Measurements from ENCODE around the gene PDE10A.
"Not testable (repeated sequence)": the region's sequence is repeated elsewhere in the genome, so short reads cannot be mapped to it uniquely, and the experiment has no call there.

PDE10A gene

DNA sequence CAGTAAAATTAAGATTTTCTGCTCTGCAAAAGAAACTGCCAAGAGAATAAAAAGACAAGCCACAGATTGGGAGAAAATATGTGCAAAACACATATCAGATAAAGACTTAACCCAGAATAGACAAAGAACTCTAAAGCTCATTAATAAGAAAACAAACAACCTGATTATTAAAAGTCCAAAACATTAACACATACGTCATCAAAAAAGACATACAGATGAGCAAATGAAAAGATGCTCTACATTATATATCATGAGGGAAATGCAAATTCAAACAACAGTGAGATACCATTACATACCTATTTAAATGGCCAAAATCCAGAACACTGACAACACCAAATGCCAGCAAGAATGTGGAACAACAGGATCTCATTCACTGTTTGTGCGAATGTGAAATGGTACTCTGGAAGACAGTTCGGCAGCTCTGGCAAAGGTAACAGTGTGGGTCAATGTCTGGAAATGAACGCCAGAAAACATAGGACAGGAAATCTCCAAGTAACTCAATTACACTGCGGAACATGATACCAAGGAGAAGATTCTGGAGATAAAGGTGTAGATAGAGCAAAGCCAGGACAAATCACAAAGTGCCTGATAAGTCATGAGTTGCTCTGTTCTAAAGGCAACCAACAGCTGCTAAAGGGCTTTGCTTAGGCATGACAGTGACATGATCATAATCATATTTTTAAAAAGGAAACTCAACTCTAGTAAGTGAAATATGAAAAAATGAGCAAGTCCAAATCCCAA, 96.8 kb downstream of the PDE10A start:
- Histone ChIP-seq H3K36me3 (no peaks in the 10 kb centered on the region), H3K27me3 (no peaks in the 10 kb centered on the region), H3K9me3 (replicated peaks in 1 of 11) (no peaks in the 10 kb centered on the region; a peak in 1 of 22 replicates), H3K4me2 (no peak overlapping the region), H4K20me1 (no peaks in the 10 kb centered on the region), H3K27ac (no peak overlapping the region), H3K9ac (no peak overlapping the region), H3K4me3 (no peak overlapping the region), H3K4me1 (peaks cover 0 to 8% (median 4%) of the 10 kb centered on the region in 10 experiments; a peak in 13 of 20 replicates)
- no peak for TF ChIP-seq Cebpa-rat (IDR thresholded peaks at IDR 0.05)

GRCh38 chr6:165562421-165563090, 100.5 kb downstream of the PDE10A start:
- Histone ChIP-seq H3K9me3 (replicated peaks in 1 of 11) (peaks cover 9 to 21% (median 14%) of the 10 kb centered on the region in 11 experiments; a peak in 21 of 22 replicates), H3K9ac (no peak overlapping the region), H3K4me3 (no peak overlapping the region), H3K36me3 (no peaks in the 10 kb centered on the region), H3K27me3 (no peaks in the 10 kb centered on the region), H3K4me2 (no peak overlapping the region), H3K4me1 (no peaks in the 10 kb centered on the region), H4K20me1 (no peaks in the 10 kb centered on the region), H3K27ac (no peak overlapping the region)
- TF ChIP-seq Cebpa-rat (IDR thresholded peaks at IDR 0.05), result no peak

GRCh38 chr6:165559632-165560031, 103.4 kb downstream of the PDE10A start:
- peaks cover 9 to 21% (median 14%) of the 10 kb centered on the region in 11 experiments; a peak in 21 of 22 replicates for H3K9me3 ChIP-seq (replicated peaks in 1 of 11)
- no peak overlapping the region for H3K27ac ChIP-seq
- no peaks in the 10 kb centered on the region for H4K20me1 ChIP-seq
- H3K9ac ChIP-seq, result no peak overlapping the region
- no peak overlapping the region for H3K4me2 ChIP-seq
- TF ChIP-seq Cebpa-rat (IDR thresholded peaks at IDR 0.05), result no peak
- H3K27me3 ChIP-seq, result no peaks in the 10 kb centered on the region
- no peaks in the 10 kb centered on the region for H3K4me1 ChIP-seq
- H3K4me3 ChIP-seq, result no peak overlapping the region
- no peaks in the 10 kb centered on the region for H3K36me3 ChIP-seq

DNA sequence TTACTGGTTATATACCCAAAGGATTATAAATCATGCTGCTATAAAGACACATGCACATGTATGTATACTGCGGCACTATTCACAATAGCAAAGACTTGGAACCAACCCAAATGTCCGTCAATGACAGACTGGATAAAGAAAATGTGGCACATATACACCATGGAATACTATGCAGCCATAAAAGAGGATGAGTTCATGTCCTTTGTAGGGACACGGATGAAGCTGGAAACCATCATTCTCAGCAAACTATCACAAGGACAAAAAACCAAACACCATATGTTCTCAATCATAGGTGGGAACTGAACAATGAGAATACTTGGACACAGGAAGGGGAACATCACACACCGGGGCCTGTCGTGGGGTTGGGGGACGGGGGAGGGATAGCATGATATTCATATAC, 104.9 kb downstream of the PDE10A start:
- H3K9ac ChIP-seq, H3K4me2 ChIP-seq, H3K4me3 ChIP-seq: not testable (repeated sequence)

DNA sequence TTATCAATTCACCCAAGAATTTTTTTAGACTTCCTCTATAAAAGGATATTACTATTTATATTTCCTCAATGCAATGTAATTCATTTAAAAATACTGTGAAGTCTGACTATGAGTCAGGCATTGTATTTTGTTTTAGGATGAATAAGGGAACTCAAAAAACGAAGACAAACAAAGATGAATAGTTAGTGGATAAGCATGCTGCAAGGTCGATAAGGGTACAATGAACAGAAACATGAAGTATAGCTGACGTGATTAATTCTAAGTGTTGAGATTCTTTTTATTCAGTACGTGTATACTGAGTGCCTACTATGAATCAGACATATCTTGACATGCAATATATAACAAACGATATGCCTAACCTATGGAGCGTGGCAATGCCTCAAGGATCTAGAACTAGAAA, 105.4 kb downstream of the PDE10A start:
- no peak overlapping the region for H3K9ac ChIP-seq
- no peak for TF ChIP-seq Cebpa-rat (IDR thresholded peaks at IDR 0.05)
- H3K27me3 ChIP-seq, result no peaks in the 10 kb centered on the region
- H3K9me3 ChIP-seq (replicated peaks in 1 of 11), result peaks cover 9 to 21% (median 14%) of the 10 kb centered on the region in 11 experiments; a peak in 21 of 22 replicates
- H3K36me3 ChIP-seq, result no peaks in the 10 kb centered on the region
- no peaks in the 10 kb centered on the region for H4K20me1 ChIP-seq
- H3K4me1 ChIP-seq, result no peaks in the 10 kb centered on the region
- H3K4me3 ChIP-seq, result no peak overlapping the region
- H3K4me2 ChIP-seq, result no peak overlapping the region
- H3K27ac ChIP-seq, result no peak overlapping the region

More for the DNA sequence above, 104.9 kb downstream of the PDE10A start:
- H4K20me1 ChIP-seq, H3K4me1 ChIP-seq, H3K27ac ChIP-seq, H3K36me3 ChIP-seq, H3K27me3 ChIP-seq: not testable (repeated sequence)
- peaks cover 9 to 21% (median 14%) of the 10 kb centered on the region in 11 experiments; a peak in 21 of 22 replicates for H3K9me3 ChIP-seq (replicated peaks in 1 of 11)

GRCh38 chr6:165556116-165556843, 106.8 kb downstream of the PDE10A start:
- H3K4me2 ChIP-seq, result no peak overlapping the region
- no peak overlapping the region for H3K27ac ChIP-seq
- no peaks in the 10 kb centered on the region for H3K4me1 ChIP-seq
- no peaks in the 10 kb centered on the region for H3K36me3 ChIP-seq
- H3K4me3 ChIP-seq, result no peak overlapping the region
- no peaks in the 10 kb centered on the region for H4K20me1 ChIP-seq
- peaks cover 9 to 21% (median 14%) of the 10 kb centered on the region in 11 experiments; a peak in 21 of 22 replicates for H3K9me3 ChIP-seq (replicated peaks in 1 of 11)
- no peaks in the 10 kb centered on the region for H3K27me3 ChIP-seq
- TF ChIP-seq Cebpa-rat (IDR thresholded peaks at IDR 0.05), result no peak
- no peak overlapping the region for H3K9ac ChIP-seq

DNA sequence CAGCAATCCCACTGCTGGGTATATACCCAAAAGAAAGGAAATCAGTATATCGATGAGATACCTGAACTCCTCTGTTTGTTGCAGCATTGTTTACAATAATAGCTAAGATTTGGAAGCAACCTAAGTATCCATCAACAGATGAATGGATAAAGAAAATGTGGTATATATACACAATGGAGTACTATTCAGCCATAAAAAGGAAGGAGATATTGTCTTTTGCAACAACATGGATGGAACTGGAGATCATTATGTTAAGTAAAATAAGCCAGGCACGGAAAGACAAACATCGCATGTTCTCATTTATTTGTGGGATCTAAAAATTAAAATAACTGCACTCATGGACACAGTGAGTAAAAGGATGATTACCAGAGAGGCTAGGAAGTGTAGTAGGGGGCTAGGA, 108.4 kb downstream of the PDE10A start:
- not testable (repeated sequence) for H3K4me1 ChIP-seq, H3K27ac ChIP-seq, H3K27me3 ChIP-seq, H3K4me2 ChIP-seq, H3K4me3 ChIP-seq, H3K36me3 ChIP-seq, H4K20me1 ChIP-seq, H3K9ac ChIP-seq
- H3K9me3 ChIP-seq (replicated peaks in 1 of 11), result peaks cover 2 to 11% (median 7%) of the 10 kb centered on the region in 11 experiments; a peak in 21 of 22 replicates

- no peak for TF ChIP-seq Cebpa-rat (IDR thresholded peaks at IDR 0.05)
- Histone ChIP-seq H3K9ac (no peak overlapping the region), H3K4me2 (no peak overlapping the region), H3K27ac (no peak overlapping the region), H3K27me3 (no peaks in the 10 kb centered on the region), H3K4me3 (no peak overlapping the region), H3K4me1 (no peaks in the 10 kb centered on the region), H3K36me3 (no peaks in the 10 kb centered on the region), H4K20me1 (no peaks in the 10 kb centered on the region), H3K9me3 (replicated peaks in 1 of 11) (no peaks in the 10 kb centered on the region)
Measured at GRCh38 chr6:165552248-165552736, 110.7 kb downstream of the PDE10A start.

GRCh38 chr6:165551828-165552227, 111.2 kb downstream of the PDE10A start:
- Histone ChIP-seq H3K4me2 (no peak overlapping the region), H4K20me1 (no peaks in the 10 kb centered on the region), H3K9ac (no peak overlapping the region), H3K9me3 (replicated peaks in 1 of 11) (no peaks in the 10 kb centered on the region), H3K27ac (no peak overlapping the region), H3K4me3 (no peak overlapping the region), H3K36me3 (no peaks in the 10 kb centered on the region), H3K4me1 (no peaks in the 10 kb centered on the region), H3K27me3 (no peaks in the 10 kb centered on the region)
- TF ChIP-seq Cebpa-rat (IDR thresholded peaks at IDR 0.05), result no peak
